GM21526 (cell line): Measurements from ENCODE around the gene FAM20C.
"Not testable (repeated sequence)": the region's sequence is repeated elsewhere in the genome, so short reads cannot be mapped to it uniquely, and the experiment has no call there.

Experiments
- ATAC-seq: cut with Tn5 transposase; IDR thresholded peaks from one replicate; pipeline ENCODE4 v1.9.1; 2021; ENCODE audit warnings: moderate library complexity; ENCODE audit not compliant: unreplicated experiment, low FRiP score

Gene FAM20C

GRCh38 chr7:285731-286130 is 93.4 kb downstream of the FAM20C start:
- no peak for ATAC-seq

GRCh38 chr7:286266-286665 is 93.9 kb downstream of the FAM20C start:
- ATAC-seq: no peak

- ATAC-seq: no peak
These were observed 96.3 kb downstream of the FAM20C start for GRCh38 chr7:288671-289101.

- ATAC-seq: no peak
These were observed 96.9 kb downstream of the FAM20C start for GRCh38 chr7:289209-289755.

GRCh38 chr7:289756-290553 is 97.6 kb downstream of the FAM20C start, which contains the start of gene FOXL3:
TSS of gene FOXL3 (plus strand) at chr7:290170. CDS start at chr7:290170, 0 bp downstream.
- ATAC-seq: no peak

- ATAC-seq: no peak
These were observed 98.4 kb downstream of the FAM20C start for GRCh38 chr7:290554-291372.

GRCh38 chr7:291373-292092 is 99.2 kb downstream of the FAM20C start:
- no peak for ATAC-seq

- ATAC-seq: no peak
These were observed 99.9 kb downstream of the FAM20C start for GRCh38 chr7:292226-292625.

- no peak for ATAC-seq
These were observed 100.5 kb downstream of the FAM20C start for GRCh38 chr7:292826-293225.

- ATAC-seq: no peak
These were observed 101.5 kb downstream of the FAM20C start for GRCh38 chr7:293681-294439.

- no peak for ATAC-seq
These were observed 102.2 kb downstream of the FAM20C start for GRCh38 chr7:294440-295154.

- no peak for ATAC-seq
These were observed 103.1 kb downstream of the FAM20C start for GRCh38 chr7:295155-296154.

- ATAC-seq: no peak
These were observed 104.1 kb downstream of the FAM20C start for GRCh38 chr7:296373-296945.

- not testable (repeated sequence) for ATAC-seq
These were observed 104.8 kb downstream of the FAM20C start for GRCh38 chr7:297141-297540.

- ATAC-seq: no peak
These were observed 105.4 kb downstream of the FAM20C start for GRCh38 chr7:297611-298374.

GRCh38 chr7:298375-298702 is 106.0 kb downstream of the FAM20C start:
- ATAC-seq: no peak

GRCh38 chr7:298743-299142 is 106.4 kb downstream of the FAM20C start:
- ATAC-seq: no peak
